Retinal pigment epithelial cell (primary cell): ENCODE results near the gene CIC.
A peak's percentile ranks its signal among the peaks of the same experiment; 100 is the strongest.

Experiments
- DNase-seq: peaks from one replicate; pipeline ENCODE4 v3.0.0-alpha.2; 2010; ENCODE audit warnings: low read depth
- H3K4me3 ChIP-seq: 2 replicates; pipeline ENCODE4 v1.5.1; 2011; ENCODE audit warnings: mild to moderate bottlenecking, low read length, control low read depth, moderate library complexity
- TF ChIP-seq, protein P1 (sequence below): conservative IDR thresholded peaks from 2 replicates; pipeline ENCODE4 v1.5.1; 2011; ENCODE audit warnings: low read depth, low read length, control low read depth, inconsistent platforms

CIC gene

DNA sequence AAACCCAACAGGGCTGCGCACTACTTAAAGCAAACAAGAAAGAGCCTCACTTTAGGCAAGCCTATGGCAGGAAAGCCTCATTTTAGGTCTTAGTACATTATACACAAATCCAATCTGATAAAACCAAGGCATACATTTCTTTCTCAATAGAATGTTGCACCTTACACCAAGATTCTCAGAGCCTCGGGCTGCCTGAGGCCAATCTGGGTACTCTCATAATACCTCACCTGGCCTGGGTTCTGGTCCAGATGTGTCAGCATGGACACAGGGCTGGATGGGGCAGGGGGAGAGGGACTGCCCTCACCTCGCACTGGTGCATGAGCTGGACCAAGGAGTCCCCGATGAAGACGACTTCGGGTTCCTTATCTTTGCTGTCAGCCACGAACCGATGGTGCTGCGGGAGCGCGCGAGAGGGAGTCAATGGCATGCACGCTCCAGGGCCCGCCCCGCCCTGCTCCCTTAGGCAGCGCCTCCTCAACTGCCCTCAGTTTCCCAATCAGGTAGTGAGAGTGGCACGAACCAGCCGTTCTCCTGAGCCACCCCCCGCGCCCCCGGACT is 32.7 kb downstream of the CIC start, which contains the start of gene PRR19:
Gene PRR19, plus strand, starts transcription at position 487 of the 558 bp plus-strand sequence. CDS start 7,453 bp downstream, outside the sequence.
- DNase-seq: no peak
- peak within 1 kb of the TSS; percentile 85 for H3K4me3 ChIP-seq
- TF ChIP-seq, protein P1, sequence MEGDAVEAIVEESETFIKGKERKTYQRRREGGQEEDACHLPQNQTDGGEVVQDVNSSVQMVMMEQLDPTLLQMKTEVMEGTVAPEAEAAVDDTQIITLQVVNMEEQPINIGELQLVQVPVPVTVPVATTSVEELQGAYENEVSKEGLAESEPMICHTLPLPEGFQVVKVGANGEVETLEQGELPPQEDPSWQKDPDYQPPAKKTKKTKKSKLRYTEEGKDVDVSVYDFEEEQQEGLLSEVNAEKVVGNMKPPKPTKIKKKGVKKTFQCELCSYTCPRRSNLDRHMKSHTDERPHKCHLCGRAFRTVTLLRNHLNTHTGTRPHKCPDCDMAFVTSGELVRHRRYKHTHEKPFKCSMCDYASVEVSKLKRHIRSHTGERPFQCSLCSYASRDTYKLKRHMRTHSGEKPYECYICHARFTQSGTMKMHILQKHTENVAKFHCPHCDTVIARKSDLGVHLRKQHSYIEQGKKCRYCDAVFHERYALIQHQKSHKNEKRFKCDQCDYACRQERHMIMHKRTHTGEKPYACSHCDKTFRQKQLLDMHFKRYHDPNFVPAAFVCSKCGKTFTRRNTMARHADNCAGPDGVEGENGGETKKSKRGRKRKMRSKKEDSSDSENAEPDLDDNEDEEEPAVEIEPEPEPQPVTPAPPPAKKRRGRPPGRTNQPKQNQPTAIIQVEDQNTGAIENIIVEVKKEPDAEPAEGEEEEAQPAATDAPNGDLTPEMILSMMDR: no peak

DNA sequence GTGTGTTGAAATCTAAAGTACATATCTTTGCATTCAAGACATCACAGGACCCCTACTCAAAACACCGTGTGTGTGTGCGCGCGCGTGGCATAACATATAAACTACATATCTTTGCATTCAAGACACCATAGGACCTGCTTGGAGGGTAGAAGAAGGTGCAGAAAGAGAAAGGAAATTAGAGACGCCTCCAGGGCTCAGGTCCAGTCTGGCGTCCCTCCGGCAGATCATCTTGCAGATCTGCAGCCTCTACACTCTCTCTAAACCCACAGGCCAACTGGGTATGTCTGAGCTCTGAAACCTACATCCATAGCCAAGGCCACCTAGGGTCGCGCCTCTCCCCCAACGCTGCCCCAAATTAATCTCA is 34.0 kb downstream of the CIC start:
- no peak for DNase-seq
- peak overlapping the region; percentile 85 for H3K4me3 ChIP-seq
- TF ChIP-seq, protein P1: no peak

DNA sequence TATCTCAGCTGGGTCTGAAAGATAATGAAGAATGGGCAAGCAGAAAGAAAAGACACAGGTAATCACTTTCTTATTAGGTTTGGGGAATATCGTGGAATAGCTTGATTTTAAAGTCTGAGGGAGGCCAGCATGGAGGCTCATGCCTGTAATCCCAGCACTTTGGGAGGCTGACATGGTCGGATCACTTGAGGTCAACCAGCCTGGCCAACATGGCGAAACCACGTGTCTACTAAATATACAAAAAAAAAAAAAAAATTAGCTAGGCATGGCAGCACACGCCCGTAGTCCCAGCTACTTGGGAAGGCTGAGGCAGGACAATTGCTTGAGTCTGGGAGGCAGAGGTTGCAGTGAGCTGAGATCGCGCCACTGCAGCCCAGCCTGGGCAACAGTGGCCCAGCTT is 34.8 kb downstream of the CIC start:
- no peak overlapping the region for H3K4me3 ChIP-seq
- TF ChIP-seq, protein P1: no peak
- DNase-seq: no peak

DNA sequence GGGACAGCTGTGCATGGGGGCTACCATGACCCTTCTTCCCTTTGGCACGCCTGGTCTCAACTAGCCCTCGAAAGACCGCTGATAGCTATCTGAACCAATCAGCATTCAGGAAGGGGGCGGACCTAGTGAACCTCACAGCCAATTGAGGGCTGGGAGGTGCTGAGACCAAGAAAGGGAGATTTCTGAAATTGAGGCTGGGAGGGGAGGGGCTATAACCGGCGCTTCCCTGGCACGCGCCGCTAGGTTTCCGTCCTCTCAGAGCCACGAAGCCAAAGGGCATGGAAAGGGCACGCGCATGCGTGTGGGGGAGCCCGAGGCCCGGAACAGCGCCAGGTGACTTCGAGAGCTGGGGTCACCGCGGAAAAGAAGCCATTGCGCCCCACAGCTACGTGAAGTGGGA is 37.6 kb downstream of the CIC start:
- no peak overlapping the region for H3K4me3 ChIP-seq
- no peak for DNase-seq
- TF ChIP-seq, protein P1: no peak

DNA sequence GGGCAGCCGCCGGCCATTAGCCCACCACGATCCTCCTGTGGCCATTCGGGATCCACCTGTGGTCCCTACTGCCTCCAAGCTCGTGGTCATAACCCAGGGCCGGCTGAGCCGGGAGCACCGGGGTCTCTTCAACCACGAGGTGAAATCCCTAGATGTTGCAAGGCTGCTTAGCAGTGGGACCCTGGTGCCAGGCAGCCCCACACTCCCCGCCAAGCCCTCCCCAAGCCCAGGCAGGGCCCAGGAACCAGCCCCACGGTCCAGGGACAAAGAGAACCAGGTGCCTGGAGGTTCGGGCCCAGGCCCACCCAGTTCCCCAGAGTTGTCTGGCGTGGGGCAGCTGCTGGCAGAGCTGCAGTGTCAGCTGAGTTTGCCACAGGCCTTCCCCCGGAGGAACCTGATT is 40.6 kb downstream of the CIC start:
- no peak for DNase-seq
- H3K4me3 ChIP-seq: no peak overlapping the region
- TF ChIP-seq, protein P1: no peak

DNA sequence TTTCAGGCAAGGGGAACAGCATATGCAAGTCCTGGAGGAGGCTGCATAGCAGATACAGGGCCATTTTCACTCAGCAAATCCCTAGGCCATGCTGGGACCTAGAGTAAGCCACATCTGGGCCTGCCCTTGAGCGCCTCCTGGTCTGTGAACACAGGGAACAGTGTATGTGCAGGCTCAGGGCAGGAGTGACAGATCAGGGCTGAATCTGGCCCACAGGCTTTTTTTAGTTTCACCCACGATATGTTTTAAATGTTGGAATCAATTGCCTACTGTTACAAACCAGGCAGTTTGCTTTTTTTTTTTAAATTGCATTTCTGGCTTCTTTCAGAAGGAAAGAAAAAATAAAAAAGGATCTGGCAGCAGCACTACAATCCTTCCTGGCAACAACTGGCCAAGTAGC is 42.6 kb downstream of the CIC start:
- DNase-seq: no peak
- TF ChIP-seq, protein P1: peak; percentile 28
- H3K4me3 ChIP-seq: no peak overlapping the region

DNA sequence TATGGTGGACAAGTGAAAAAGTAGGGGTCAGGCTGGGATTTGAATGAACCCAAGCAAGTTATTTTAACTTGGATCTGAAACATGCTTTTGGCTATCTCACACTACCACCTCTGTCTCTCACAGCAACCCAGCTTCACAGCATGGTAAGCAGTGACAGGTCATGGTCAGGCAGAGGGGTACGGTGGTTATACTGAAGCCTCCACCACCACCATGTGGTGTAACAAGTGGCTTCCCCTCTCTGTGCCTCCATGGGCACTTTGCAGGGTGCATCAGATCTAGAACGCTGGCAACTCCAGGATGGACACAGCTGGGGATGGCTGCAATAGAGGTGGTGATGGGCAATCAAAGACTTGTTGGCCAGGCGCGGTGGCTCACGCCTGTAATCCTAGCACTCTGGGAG is 43.3 kb downstream of the CIC start:
- no peak for DNase-seq
- no peak overlapping the region for H3K4me3 ChIP-seq
- TF ChIP-seq, protein P1: no peak
